CD4-positive, alpha-beta memory T cell (primary cell): ENCODE data around the gene PYDC1. TPM values are rescaled to one million over a fixed set of nuclear protein-coding genes. Genes with fewer than 3 reads are reported as not detected.

Experiments
- CTCF ChIA-PET: fragments of 350-600 bp; sonication (Branson Sonifier 250); formaldehyde crosslinking; loops from one replicate; lab custom pipeline; 2021; ENCODE audit warnings: inconsistent platforms; ENCODE audit not compliant: partially characterized antibody; lab: Charles Lee
- POLR2A ChIA-PET: fragments of 350-600 bp; sonication (Branson Sonifier 250); formaldehyde crosslinking; loops from one replicate; lab custom pipeline; 2021; ENCODE audit not compliant: partially characterized antibody; lab: Charles Lee
- DNase-seq, 5 donors: peaks; one replicate each; pipeline versions ENCODE4 v3.0.0 to v3.0.0-alpha.2; 2020 to 2022; ENCODE audit warnings: mixed read lengths in 1 of 5
- H3K27ac ChIP-seq: one replicate; pipeline ENCODE4 v1.7.0; 2013; ENCODE audit warnings: low read depth, low read length
- H3K27me3 ChIP-seq: 2 replicates; pipeline ENCODE4 v1.7.0; 2013; ENCODE audit warnings: mild to moderate bottlenecking, low read length, moderate library complexity; ENCODE audit not compliant: insufficient read depth
- H3K36me3 ChIP-seq: 2 replicates; pipeline ENCODE4 v1.7.0; 2013; ENCODE audit warnings: mild to moderate bottlenecking, low read length, moderate library complexity; ENCODE audit not compliant: insufficient read depth
- H3K4me1 ChIP-seq: 2 replicates; pipeline ENCODE4 v1.7.0; 2013; ENCODE audit warnings: mild to moderate bottlenecking, low read length, moderate library complexity; ENCODE audit not compliant: insufficient read depth
- H3K4me3 ChIP-seq, 2 donors: one replicate each; pipeline ENCODE4 v1.7.0; 2013; ENCODE audit warnings: low read length in 2 of 2, mild to moderate bottlenecking in 1 of 2
- H3K9me3 ChIP-seq, 2 donors: one replicate each; pipeline ENCODE4 v1.7.0; 2013; ENCODE audit warnings: low read length in 2 of 2, control low read depth in 1 of 2; ENCODE audit not compliant: control insufficient read depth in 1 of 2
- H3K27ac Mint-ChIP-seq, 7 donors: one replicate each; pipeline ENCODE4 v1.8.0; 2020 to 2021; ENCODE audit warnings: mixed read lengths in 7 of 7, mild to moderate bottlenecking in 6 of 7, inconsistent platforms in 3 of 7, moderate library complexity in 3 of 7
- H3K27me3 Mint-ChIP-seq, 2 donors: one replicate each; pipeline ENCODE4 v1.8.0; 2020 to 2021; ENCODE audit warnings: mixed read lengths in 2 of 2
- H3K36me3 Mint-ChIP-seq, 2 donors: one replicate each; pipeline ENCODE4 v1.8.0; 2020 to 2021; ENCODE audit warnings: mixed read lengths in 2 of 2, inconsistent platforms in 1 of 2, mild to moderate bottlenecking in 1 of 2
- H3K4me1 Mint-ChIP-seq, 4 donors: one replicate each; pipeline ENCODE4 v1.8.0; 2020 to 2021; ENCODE audit warnings: mixed read lengths in 4 of 4, mild to moderate bottlenecking in 1 of 4
- H3K4me3 Mint-ChIP-seq, 8 donors: one replicate each; pipeline ENCODE4 v1.8.0; 2020 to 2021; ENCODE audit warnings: mixed read lengths in 8 of 8, mild to moderate bottlenecking in 7 of 8, moderate library complexity in 6 of 8, inconsistent platforms in 3 of 8
- H3K9me3 Mint-ChIP-seq, 8 donors: one replicate each; pipeline ENCODE4 v1.8.0; 2020 to 2021; ENCODE audit warnings: mixed read lengths in 8 of 8, mild to moderate bottlenecking in 5 of 8, inconsistent platforms in 3 of 8, moderate library complexity in 1 of 8
- intact Hi-C: fragments of 100-400 bp; cut with micrococcal nuclease; formaldehyde crosslinking; loops from one replicate; pipeline ENCODE4 v1.15.1; 2023
- polyA plus RNA-seq, 2 donors: library from polyadenylated mRNA; unstranded; fragments of 300-500 nt; fragmentation: Illumina TruSeq; gene quantifications; one replicate each; pipeline ENCODE4 v1.2.3, GENCODE V29; 2021
- total RNA-seq, 2 experiments: library from RNA; stranded (reverse); gene quantifications; one replicate each; pipeline ENCODE4 v1.2.3, GENCODE V29; 2021

The PYDC1 gene
- total and polyA plus RNA-seq, 4 experiments from 2014 or later: not detected

GRCh38 chr16:31194898-31195297 is 22.0 kb downstream of the PYDC1 start:
- Mint-ChIP-seq H3K36me3 (peaks cover 44 to 83% of the 10 kb centered on the region in 2 donors), H3K27ac (peak overlapping the region in 5 of 7 donors; percentile 19 to 91 (median 57)), H3K4me1 (peaks cover 29 to 65% (median 47%) of the 10 kb centered on the region in 4 donors), H3K4me3 (peak overlapping the region in 1 of 8 donors; percentile 57), H3K27me3 (no peaks in the 10 kb centered on the region), H3K9me3 (peaks cover 0 to 12% (median 0%) of the 10 kb centered on the region in 8 donors)
- DNase-seq: no peak
- ChIA-PET CTCF (no interaction called here), POLR2A (interaction anchor here (1.3 to 8.2 kb wide), 3 partner anchors 11 to 15 kb away, joined by 4 to 62 read pairs (median 4); partner anchors contain the start of gene FUS)
- no peaks in the 10 kb centered on the region for H3K9me3 ChIP-seq
- no peak overlapping the region for H3K4me3 ChIP-seq
- H3K27me3 ChIP-seq: no peaks in the 10 kb centered on the region
- H3K4me1 ChIP-seq: peaks cover 20% of the 10 kb centered on the region
- peaks cover 61% of the 10 kb centered on the region for H3K36me3 ChIP-seq
- H3K27ac ChIP-seq: no peak overlapping the region
- intact Hi-C loops: no loop called here

- Mint-ChIP-seq H3K4me3 (no peak overlapping the region), H3K36me3 (peaks cover 54 to 86% of the 10 kb centered on the region in 2 donors), H3K4me1 (peaks cover 25 to 65% (median 44%) of the 10 kb centered on the region in 4 donors), H3K9me3 (peaks cover 0 to 9% (median 0%) of the 10 kb centered on the region in 8 donors), H3K27me3 (no peaks in the 10 kb centered on the region), H3K27ac (peak overlapping the region in 2 of 7 donors; percentile 66 to 99)
- CTCF ChIA-PET: no interaction called here
- Histone ChIP-seq H3K36me3 (peaks cover 71% of the 10 kb centered on the region), H3K4me3 (no peak overlapping the region), H3K9me3 (no peaks in the 10 kb centered on the region), H3K27ac (no peak overlapping the region), H3K27me3 (no peaks in the 10 kb centered on the region), H3K4me1 (peaks cover 10% of the 10 kb centered on the region)
- intact Hi-C loops: no loop called here
- POLR2A ChIA-PET: interaction anchor here (0.6 to 8.2 kb wide), 5 partner anchors 8 to 275 kb away, joined by 3 to 62 read pairs (median 5); partner anchors contain the start of genes FUS and PYCARD
- no peak for DNase-seq
Measured at GRCh38 chr16:31193874-31194273, 23.1 kb downstream of the PYDC1 start.

DNA sequence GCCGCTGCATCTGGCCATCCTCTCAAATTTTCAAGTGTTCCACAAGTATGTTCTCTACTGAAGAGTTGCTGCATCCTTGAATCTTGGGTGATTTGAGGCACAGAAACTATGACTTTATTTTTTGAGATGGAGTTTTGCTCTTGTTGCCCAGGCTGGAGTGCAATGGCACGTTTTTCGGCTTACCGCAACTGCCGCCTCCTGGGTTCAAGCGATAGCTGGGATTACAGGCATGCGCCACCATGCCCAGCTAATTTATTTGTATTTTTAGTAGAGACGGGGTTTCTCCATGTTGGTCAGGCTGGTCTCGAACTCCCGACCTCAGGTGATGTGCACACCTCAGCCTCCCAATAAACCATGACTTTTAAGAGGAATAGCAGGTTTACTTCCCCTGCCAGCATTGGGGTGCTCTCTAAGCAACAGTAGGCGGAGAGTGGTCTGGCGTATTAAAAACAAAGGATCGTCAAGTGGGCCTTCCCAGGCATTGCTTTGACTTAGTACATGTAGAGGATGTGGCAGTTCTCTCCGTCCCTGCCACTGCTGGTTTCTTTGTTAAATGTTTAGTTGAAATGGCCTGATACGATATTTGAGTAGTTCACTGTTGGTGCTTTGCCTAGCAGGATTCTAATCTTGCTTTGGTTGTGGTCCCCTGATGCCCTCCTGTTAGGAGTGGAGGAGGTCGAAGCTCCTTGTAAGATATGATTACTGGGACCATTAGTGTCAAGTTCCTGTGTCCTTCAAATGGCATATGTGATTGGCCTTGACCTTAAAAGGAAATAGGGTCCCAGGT is 23.9 kb downstream of the PYDC1 start:
- POLR2A ChIA-PET: interaction anchor here (0.6 to 8.2 kb wide), 4 partner anchors 9 to 209 kb away, joined by 3 to 62 read pairs (median 8); partner anchors contain the start of genes FUS and PYCARD
- H3K9me3 ChIP-seq: no peaks in the 10 kb centered on the region
- no peak for DNase-seq
- intact Hi-C loops: no loop called here
- H3K4me3 ChIP-seq: no peak overlapping the region
- Mint-ChIP-seq H3K9me3 (peaks cover 0 to 14% (median 0%) of the 10 kb centered on the region in 8 donors), H3K4me1 (peaks cover 23 to 65% (median 43%) of the 10 kb centered on the region in 4 donors), H3K27ac (peak overlapping the region in 6 of 7 donors; percentile 17 to 99 (median 70)), H3K27me3 (no peaks in the 10 kb centered on the region), H3K36me3 (peaks cover 62 to 88% of the 10 kb centered on the region in 2 donors), H3K4me3 (peak overlapping the region in 3 of 8 donors; percentile 0 to 45 (median 27))
- no peak overlapping the region for H3K27ac ChIP-seq
- peaks cover 3% of the 10 kb centered on the region for H3K4me1 ChIP-seq
- CTCF ChIA-PET: interaction anchor here (1.3 kb wide), 1 partner anchor 9 kb away, joined by 4 read pairs; no protein-coding TSS in a partner anchor
- peaks cover 80% of the 10 kb centered on the region for H3K36me3 ChIP-seq
- H3K27me3 ChIP-seq: no peaks in the 10 kb centered on the region

DNA sequence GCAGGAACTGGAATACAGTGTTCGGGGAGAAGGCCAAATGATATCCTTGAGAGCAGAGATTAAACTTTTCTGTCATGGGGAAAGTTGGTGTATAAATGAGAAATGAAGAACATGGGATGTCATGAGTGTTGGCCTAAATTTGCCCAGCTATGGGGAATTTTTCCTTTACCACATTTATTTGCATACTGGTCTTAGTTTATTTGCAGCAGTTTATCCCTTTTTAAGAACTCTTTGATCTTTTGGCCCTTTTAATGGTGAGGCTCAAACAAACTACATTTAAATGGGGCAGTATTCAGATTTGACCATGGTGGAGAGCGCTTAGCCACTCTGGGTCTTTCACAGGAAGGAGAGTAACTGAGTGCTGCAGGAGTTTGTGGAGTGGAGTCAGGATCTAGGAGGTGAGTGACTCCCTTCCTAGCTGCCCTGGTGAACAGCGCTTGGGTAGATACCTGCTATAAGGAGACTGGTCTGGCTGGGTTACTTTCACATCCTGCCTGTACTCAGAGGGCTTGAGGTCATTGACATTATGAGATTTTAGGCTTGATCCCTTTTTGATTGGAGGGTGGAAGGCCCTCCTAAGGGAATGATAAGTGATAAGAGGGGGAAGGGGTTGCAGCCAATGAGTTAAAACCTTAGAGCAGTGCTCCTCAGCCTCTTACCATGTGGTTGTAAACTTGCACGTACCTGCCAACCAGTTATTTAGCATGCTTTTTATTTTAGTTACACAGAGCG is 25.1 kb downstream of the PYDC1 start:
- DNase-seq: peak in 1 of 5 donors; percentile 14
- Mint-ChIP-seq H3K36me3 (peaks cover 73 to 94% of the 10 kb centered on the region in 2 donors), H3K27ac (peak overlapping the region; percentile 26 to 99 (median 67)), H3K9me3 (peaks cover 0 to 15% (median 0%) of the 10 kb centered on the region in 8 donors), H3K4me1 (peaks cover 30 to 74% (median 52%) of the 10 kb centered on the region in 4 donors), H3K4me3 (peak overlapping the region in 2 of 8 donors; percentile 21 to 28), H3K27me3 (no peaks in the 10 kb centered on the region)
- H3K36me3 ChIP-seq: peaks cover 92% of the 10 kb centered on the region
- peaks cover 11% of the 10 kb centered on the region for H3K4me1 ChIP-seq
- H3K9me3 ChIP-seq: no peaks in the 10 kb centered on the region
- ChIA-PET POLR2A (interaction anchor here (2.3 to 8.2 kb wide), 3 partner anchors 9 to 12 kb away, joined by 5 to 62 read pairs (median 11); partner anchors contain the start of genes FUS and PYCARD), CTCF (interaction anchor here (1.3 kb wide), 1 partner anchor 10 kb away, joined by 4 read pairs; no protein-coding TSS in a partner anchor)
- no peaks in the 10 kb centered on the region for H3K27me3 ChIP-seq
- intact Hi-C loops: no loop called here
- H3K27ac ChIP-seq: no peak overlapping the region
- no peak overlapping the region for H3K4me3 ChIP-seq

DNA sequence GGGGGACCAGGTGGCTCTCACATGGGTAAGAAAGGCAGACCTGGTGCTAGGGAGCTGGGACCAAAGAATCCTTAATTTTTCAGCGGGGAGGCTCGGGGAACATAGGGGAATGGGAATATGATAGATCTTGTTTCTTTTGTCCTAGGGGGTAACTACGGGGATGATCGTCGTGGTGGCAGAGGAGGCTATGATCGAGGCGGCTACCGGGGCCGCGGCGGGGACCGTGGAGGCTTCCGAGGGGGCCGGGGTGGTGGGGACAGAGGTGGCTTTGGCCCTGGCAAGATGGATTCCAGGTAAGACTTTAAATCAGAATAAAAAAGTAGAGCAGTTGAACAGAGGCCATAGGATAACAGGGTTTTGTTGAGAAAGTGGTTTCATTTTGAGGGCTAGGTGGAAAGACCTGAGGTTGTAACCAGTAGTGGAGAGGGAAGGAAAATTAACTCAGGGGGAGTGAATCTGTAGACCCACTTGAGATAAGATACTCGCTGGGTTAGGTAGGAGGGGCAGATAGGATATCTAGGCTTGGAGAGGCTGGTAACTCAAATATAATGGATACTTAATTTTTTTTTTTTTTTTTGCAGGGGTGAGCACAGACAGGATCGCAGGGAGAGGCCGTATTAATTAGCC is 26.0 kb downstream of the PYDC1 start:
- no peaks in the 10 kb centered on the region for H3K27me3 Mint-ChIP-seq
- Histone ChIP-seq H3K9me3 (no peaks in the 10 kb centered on the region), H3K4me1 (peaks cover 21% of the 10 kb centered on the region), H3K36me3 (peaks cover 96% of the 10 kb centered on the region), H3K27me3 (no peaks in the 10 kb centered on the region), H3K27ac (no peak overlapping the region), H3K4me3 (no peak overlapping the region)
- peaks cover 79 to 94% of the 10 kb centered on the region in 2 donors for H3K36me3 Mint-ChIP-seq
- ChIA-PET POLR2A (interaction anchor here (1.7 to 8.2 kb wide), 5 partner anchors 7 to 11 kb away, joined by 5 to 62 read pairs (median 9); partner anchors contain the start of gene FUS), CTCF (no interaction called here)
- peak overlapping the region in 6 of 7 donors; percentile 52 to 99 (median 84) for H3K27ac Mint-ChIP-seq
- DNase-seq: no peak
- H3K9me3 Mint-ChIP-seq: peaks cover 0 to 11% (median 0%) of the 10 kb centered on the region in 8 donors
- peaks cover 36 to 78% (median 57%) of the 10 kb centered on the region in 4 donors for H3K4me1 Mint-ChIP-seq
- peak overlapping the region in 2 of 8 donors; percentile 1 to 49 for H3K4me3 Mint-ChIP-seq
- intact Hi-C loops: no loop called here

GRCh38 chr16:31190061-31190460 is 26.9 kb downstream of the PYDC1 start:
- H3K4me3 ChIP-seq: no peak overlapping the region
- peaks cover 29% of the 10 kb centered on the region for H3K4me1 ChIP-seq
- ChIA-PET POLR2A (interaction anchor here (0.7 to 2.4 kb wide), 6 partner anchors 8 to 13 kb away, joined by 4 to 28 read pairs (median 6); partner anchors contain the start of gene FUS), CTCF (interaction anchor here (0.7 to 0.9 kb wide), 2 partner anchors 12 to 48 kb away, joined by 3 read pairs; no protein-coding TSS in a partner anchor)
- peak in 1 of 5 donors; percentile 4 for DNase-seq
- H3K27ac ChIP-seq: no peak overlapping the region
- H3K27me3 ChIP-seq: no peaks in the 10 kb centered on the region
- Mint-ChIP-seq H3K4me3 (peak overlapping the region in 3 of 8 donors; percentile 19 to 50 (median 36)), H3K9me3 (peaks cover 0 to 10% (median 0%) of the 10 kb centered on the region in 8 donors), H3K27me3 (no peaks in the 10 kb centered on the region), H3K4me1 (peaks cover 44 to 83% (median 64%) of the 10 kb centered on the region in 4 donors), H3K36me3 (peaks cover 85 to 97% of the 10 kb centered on the region in 2 donors), H3K27ac (peak overlapping the region in 6 of 7 donors; percentile 25 to 99 (median 70))
- H3K36me3 ChIP-seq: peaks cover 97% of the 10 kb centered on the region
- intact Hi-C loops: no loop called here
- H3K9me3 ChIP-seq: no peaks in the 10 kb centered on the region
